ENCODE results near the gene LDHA. TPM values are rescaled to one million over a fixed set of nuclear protein-coding genes. Genes with fewer than 3 reads are reported as not detected.

Gene LDHA
- total RNA-seq, 1 donor from 2014 or later = 852 TPM

DNA sequence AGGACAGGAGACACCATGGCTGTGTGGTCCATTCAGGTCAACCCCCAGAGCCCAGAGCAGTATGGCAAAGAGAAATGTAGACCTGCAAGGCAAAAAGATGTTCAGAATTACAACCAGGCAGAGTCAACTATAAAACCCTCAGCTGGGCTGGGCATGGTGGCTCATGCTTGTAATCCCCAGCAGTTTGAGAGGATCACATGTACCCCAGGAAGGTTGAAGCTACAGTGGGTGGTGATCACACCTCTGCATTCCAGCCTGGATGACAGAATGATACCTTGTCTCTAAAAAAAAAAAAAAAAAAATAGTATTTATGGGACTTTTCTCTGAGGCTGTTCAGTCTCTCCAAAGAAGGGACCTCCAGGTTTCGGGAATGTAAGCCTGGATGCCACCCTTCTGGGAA lies 18.4 kb upstream of the LDHA start:
- no peaks in the 10 kb centered on the region for H3K4me1 ChIP-seq (ENCODE audit: insufficient read depth, low read length)
- H3K9me3 ChIP-seq (ENCODE audit: insufficient read depth, low read depth, low read length) = no peaks in the 10 kb centered on the region
- no peaks in the 10 kb centered on the region for H3K36me3 ChIP-seq (ENCODE audit: insufficient read depth, low read length)
- no peaks in the 10 kb centered on the region for H3K36me3 Mint-ChIP-seq (ENCODE audit: low read depth, unreplicated experiment)
- no peaks in the 10 kb centered on the region for H3K4me1 Mint-ChIP-seq (ENCODE audit: low read depth, unreplicated experiment)
- no peaks in the 10 kb centered on the region for H3K9me3 Mint-ChIP-seq (ENCODE audit: unreplicated experiment)
- no peak overlapping the region for H3K9ac ChIP-seq (ENCODE audit: low read length)
- H3K4me3 Mint-ChIP-seq (ENCODE audit: unreplicated experiment) = no peak overlapping the region
- no peak overlapping the region for H3K4me3 ChIP-seq (ENCODE audit: insufficient read depth, low read depth, low read length)
- no peak for FAIRE-seq
- no peak for TF ChIP-seq EZH2 (IDR thresholded peaks at IDR 0.05; ENCODE audit: insufficient read depth, low read length)
- TF ChIP-seq CTCF (IDR thresholded peaks at IDR 0.05; ENCODE audit: insufficient read depth, low read depth, low read length) = no peak
- H3K27ac ChIP-seq (ENCODE audit: low read depth, low read length) = no peak overlapping the region
- no peak overlapping the region for H2AFZ ChIP-seq (ENCODE audit: low read depth, low read length)
- no peaks in the 10 kb centered on the region for H3K27me3 Mint-ChIP-seq (ENCODE audit: low read depth, unreplicated experiment)
- no peak overlapping the region for H3K4me2 ChIP-seq (ENCODE audit: low read length)
- H3K27ac Mint-ChIP-seq (ENCODE audit: unreplicated experiment) = no peak overlapping the region
- no peak for DNase-seq (ENCODE audit: low read depth)
- H3K27me3 ChIP-seq (ENCODE audit: insufficient read depth, low read length) = no peaks in the 10 kb centered on the region
- no peaks in the 10 kb centered on the region for H3K79me2 ChIP-seq (ENCODE audit: insufficient read depth, low read length)
- no peaks in the 10 kb centered on the region for H4K20me1 ChIP-seq (ENCODE audit: insufficient read depth, low read length)

GRCh38 chr11:18379201-18379600 lies 15.2 kb upstream of the LDHA start:
- Histone ChIP-seq H3K4me3 (ENCODE audit: insufficient read depth, low read depth, low read length) (no peak overlapping the region), H3K36me3 (ENCODE audit: insufficient read depth, low read length) (no peaks in the 10 kb centered on the region), H3K4me1 (ENCODE audit: insufficient read depth, low read length) (peaks cover 17% of the 10 kb centered on the region), H3K27ac (ENCODE audit: low read depth, low read length) (no peak overlapping the region), H4K20me1 (ENCODE audit: insufficient read depth, low read length) (no peaks in the 10 kb centered on the region), H2AFZ (ENCODE audit: low read depth, low read length) (no peak overlapping the region), H3K27me3 (ENCODE audit: insufficient read depth, low read length) (no peaks in the 10 kb centered on the region), H3K4me2 (ENCODE audit: low read length) (no peak overlapping the region), H3K79me2 (ENCODE audit: insufficient read depth, low read length) (no peaks in the 10 kb centered on the region), H3K9ac (ENCODE audit: low read length) (no peak overlapping the region), H3K9me3 (ENCODE audit: insufficient read depth, low read depth, low read length) (no peaks in the 10 kb centered on the region)
- H3K27ac Mint-ChIP-seq (ENCODE audit: unreplicated experiment) = no peak overlapping the region
- no peak for TF ChIP-seq EZH2 (IDR thresholded peaks at IDR 0.05; ENCODE audit: insufficient read depth, low read length)
- H3K27me3 Mint-ChIP-seq (ENCODE audit: low read depth, unreplicated experiment) = no peaks in the 10 kb centered on the region
- no peak for FAIRE-seq
- H3K9me3 Mint-ChIP-seq (ENCODE audit: unreplicated experiment) = no peaks in the 10 kb centered on the region
- DNase-seq (ENCODE audit: low read depth) = no peak
- H3K4me3 Mint-ChIP-seq (ENCODE audit: unreplicated experiment) = no peak overlapping the region
- peaks cover 15% of the 10 kb centered on the region for H3K4me1 Mint-ChIP-seq (ENCODE audit: low read depth, unreplicated experiment)
- no peaks in the 10 kb centered on the region for H3K36me3 Mint-ChIP-seq (ENCODE audit: low read depth, unreplicated experiment)

GRCh38 chr11:18383388-18384156 lies 10.8 kb upstream of the LDHA start:
- H3K4me1 Mint-ChIP-seq (ENCODE audit: low read depth, unreplicated experiment) = peaks cover 18% of the 10 kb centered on the region
- H3K36me3 Mint-ChIP-seq (ENCODE audit: low read depth, unreplicated experiment) = no peaks in the 10 kb centered on the region
- TF ChIP-seq CTCF (IDR thresholded peaks at IDR 0.05; ENCODE audit: insufficient read depth, low read depth, low read length) (no peak), EZH2 (IDR thresholded peaks at IDR 0.05; ENCODE audit: insufficient read depth, low read length) (no peak)
- Histone ChIP-seq H3K4me1 (ENCODE audit: insufficient read depth, low read length) (peaks cover 23% of the 10 kb centered on the region), H3K9ac (ENCODE audit: low read length) (peak overlapping the region; percentile 71), H3K4me3 (ENCODE audit: insufficient read depth, low read depth, low read length) (no peak overlapping the region), H3K27me3 (ENCODE audit: insufficient read depth, low read length) (no peaks in the 10 kb centered on the region), H3K9me3 (ENCODE audit: insufficient read depth, low read depth, low read length) (no peaks in the 10 kb centered on the region), H3K27ac (ENCODE audit: low read depth, low read length) (peak overlapping the region; percentile 88), H2AFZ (ENCODE audit: low read depth, low read length) (peak overlapping the region; percentile 79), H3K79me2 (ENCODE audit: insufficient read depth, low read length) (no peaks in the 10 kb centered on the region), H3K36me3 (ENCODE audit: insufficient read depth, low read length) (no peaks in the 10 kb centered on the region), H4K20me1 (ENCODE audit: insufficient read depth, low read length) (no peaks in the 10 kb centered on the region), H3K4me2 (ENCODE audit: low read length) (peak overlapping the region; percentile 71)
- FAIRE-seq = peak; percentile 80
- H3K27me3 Mint-ChIP-seq (ENCODE audit: low read depth, unreplicated experiment) = peaks cover 3% of the 10 kb centered on the region
- DNase-seq (ENCODE audit: low read depth) = peak; percentile 97
- no peak overlapping the region for H3K4me3 Mint-ChIP-seq (ENCODE audit: unreplicated experiment)
- H3K9me3 Mint-ChIP-seq (ENCODE audit: unreplicated experiment) = no peaks in the 10 kb centered on the region
- peak overlapping the region; percentile 97 for H3K27ac Mint-ChIP-seq (ENCODE audit: unreplicated experiment)

All from astrocyte (in vitro differentiated cells and primary cell).